Activated CD8-positive, alpha-beta T cell treated with anti-CD3 and anti-CD28 coated beads for 36 hours (primary cell): ENCODE measurements around the gene DDX17. TPM values are rescaled to one million over a fixed set of nuclear protein-coding genes. Genes with fewer than 3 reads are reported as not detected.

Source experiments
- ATAC-seq: fragments of 200-7000 bp; cut with Tn5 transposase; one replicate; pipeline ENCODE4 v1.10.0; 2021; ENCODE audit warnings: mild to moderate bottlenecking, moderate library complexity
- CTCF ChIA-PET: fragments of 350-600 bp; sonication (Branson Sonifier 250); formaldehyde crosslinking; loops from one replicate; lab custom pipeline; 2021; ENCODE audit warnings: antibody characterized with exemption; lab: Charles Lee
- POLR2A ChIA-PET: fragments of 350-600 bp; sonication (Branson Sonifier 250); formaldehyde crosslinking; loops from one replicate; lab custom pipeline; 2021; ENCODE audit warnings: antibody characterized with exemption; lab: Charles Lee
- DNase-seq: peaks from one replicate; pipeline ENCODE4 v3.0.0-alpha.2; 2020
- H3K27ac Mint-ChIP-seq: one replicate; pipeline ENCODE4 v1.8.0; 2021; ENCODE audit warnings: mild to moderate bottlenecking, mixed read lengths
- H3K27me3 Mint-ChIP-seq: one replicate; pipeline ENCODE4 v1.8.0; 2021; ENCODE audit warnings: mixed read lengths
- H3K36me3 Mint-ChIP-seq: one replicate; pipeline ENCODE4 v1.8.0; 2021; ENCODE audit warnings: low read depth, mixed read lengths
- H3K4me1 Mint-ChIP-seq: one replicate; pipeline ENCODE4 v1.8.0; 2021; ENCODE audit warnings: low read depth, mixed read lengths
- H3K4me3 Mint-ChIP-seq: one replicate; pipeline ENCODE4 v1.8.0; 2021; ENCODE audit warnings: mild to moderate bottlenecking, moderate library complexity, mixed read lengths
- H3K9me3 Mint-ChIP-seq: one replicate; pipeline ENCODE4 v1.8.0; 2021; ENCODE audit warnings: mixed read lengths
- intact Hi-C: fragments of 100-400 bp; cut with micrococcal nuclease; formaldehyde crosslinking; loops from one replicate; pipeline ENCODE4 v1.10.0; 2022
- total RNA-seq, 2 experiments: library from RNA; stranded (reverse); gene quantifications; one replicate each; pipeline ENCODE4 v1.2.3, GENCODE V29; 2021
- TF ChIP-seq, protein P1 (sequence below): fragments of 200-600 bp; IDR thresholded peaks from one replicate; pipeline ENCODE4 v1.8.0; 2022; ENCODE audit warnings: antibody characterized with exemption, mild to moderate bottlenecking

The DDX17 gene
- total RNA-seq, 2 experiments from 2014 or later = 320 to 334 TPM

GRCh38 chr22:38465673-38466490 lies 40.2 kb downstream of the DDX17 start:
- no peak for DNase-seq
- ATAC-seq = no peak
- Mint-ChIP-seq H3K9me3 (no peaks in the 10 kb centered on the region), H3K27me3 (peaks cover 44% of the 10 kb centered on the region), H3K4me1 (peaks cover 8% of the 10 kb centered on the region), H3K36me3 (no peaks in the 10 kb centered on the region), H3K27ac (no peak overlapping the region), H3K4me3 (no peak overlapping the region)
- intact Hi-C loops = no loop called here
- CTCF ChIA-PET = no interaction called here
- TF ChIP-seq, protein P1, sequence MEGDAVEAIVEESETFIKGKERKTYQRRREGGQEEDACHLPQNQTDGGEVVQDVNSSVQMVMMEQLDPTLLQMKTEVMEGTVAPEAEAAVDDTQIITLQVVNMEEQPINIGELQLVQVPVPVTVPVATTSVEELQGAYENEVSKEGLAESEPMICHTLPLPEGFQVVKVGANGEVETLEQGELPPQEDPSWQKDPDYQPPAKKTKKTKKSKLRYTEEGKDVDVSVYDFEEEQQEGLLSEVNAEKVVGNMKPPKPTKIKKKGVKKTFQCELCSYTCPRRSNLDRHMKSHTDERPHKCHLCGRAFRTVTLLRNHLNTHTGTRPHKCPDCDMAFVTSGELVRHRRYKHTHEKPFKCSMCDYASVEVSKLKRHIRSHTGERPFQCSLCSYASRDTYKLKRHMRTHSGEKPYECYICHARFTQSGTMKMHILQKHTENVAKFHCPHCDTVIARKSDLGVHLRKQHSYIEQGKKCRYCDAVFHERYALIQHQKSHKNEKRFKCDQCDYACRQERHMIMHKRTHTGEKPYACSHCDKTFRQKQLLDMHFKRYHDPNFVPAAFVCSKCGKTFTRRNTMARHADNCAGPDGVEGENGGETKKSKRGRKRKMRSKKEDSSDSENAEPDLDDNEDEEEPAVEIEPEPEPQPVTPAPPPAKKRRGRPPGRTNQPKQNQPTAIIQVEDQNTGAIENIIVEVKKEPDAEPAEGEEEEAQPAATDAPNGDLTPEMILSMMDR = no peak
- POLR2A ChIA-PET = interaction anchor here (1.3 kb wide), 1 partner anchor 15 kb away, joined by 3 read pairs; no protein-coding TSS in a partner anchor

DNA sequence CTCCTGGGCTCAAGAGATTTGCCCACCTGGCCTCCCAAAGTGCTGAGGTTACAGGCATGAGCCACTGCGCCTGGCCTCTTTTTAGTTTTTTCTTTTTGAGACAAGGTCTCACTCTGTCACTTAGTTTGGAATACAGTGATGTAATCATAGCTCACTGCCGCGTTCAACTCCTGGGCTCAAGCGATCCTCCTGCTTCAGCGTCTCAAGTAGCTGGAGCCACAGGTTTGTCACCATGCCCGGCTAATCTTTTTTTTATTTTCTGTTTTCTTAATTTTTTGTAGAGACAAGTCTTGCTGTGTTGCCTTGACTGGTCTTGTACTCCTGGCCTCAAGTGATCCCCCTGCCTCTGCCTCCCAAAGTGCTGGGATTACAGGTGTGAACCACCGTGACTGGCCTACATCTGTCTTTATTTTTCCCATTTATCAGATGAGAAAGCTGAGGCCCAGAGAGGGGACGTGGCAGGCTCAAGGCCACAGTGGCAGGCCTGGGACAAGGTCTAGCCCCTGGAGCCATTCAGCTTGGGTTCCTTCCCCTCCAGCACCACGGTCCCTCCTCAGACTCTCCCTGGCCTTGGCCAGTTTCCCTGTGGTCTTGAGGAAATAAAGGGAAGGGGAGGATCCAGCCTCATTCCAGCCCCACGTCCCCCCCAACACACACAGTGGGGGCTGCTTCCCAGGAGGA lies 41.0 kb downstream of the DDX17 start:
- no peaks in the 10 kb centered on the region for H3K9me3 Mint-ChIP-seq
- intact Hi-C loops = no loop called here
- DNase-seq = no peak
- peaks cover 8% of the 10 kb centered on the region for H3K4me1 Mint-ChIP-seq
- TF ChIP-seq, protein P1 = no peak
- no peak for ATAC-seq
- H3K27ac Mint-ChIP-seq = no peak overlapping the region
- H3K36me3 Mint-ChIP-seq = no peaks in the 10 kb centered on the region
- ChIA-PET POLR2A (interaction anchor here (1.3 kb wide), 1 partner anchor 16 kb away, joined by 3 read pairs; no protein-coding TSS in a partner anchor), CTCF (no interaction called here)
- peaks cover 51% of the 10 kb centered on the region for H3K27me3 Mint-ChIP-seq
- no peak overlapping the region for H3K4me3 Mint-ChIP-seq

GRCh38 chr22:38462960-38463784 lies 42.9 kb downstream of the DDX17 start:
- ATAC-seq (no peak), DNase-seq (no peak)
- ChIA-PET POLR2A (interaction anchor here (1.0 to 1.3 kb wide), 2 partner anchors 20 to 27 kb away, joined by 3 read pairs; no protein-coding TSS in a partner anchor), CTCF (interaction anchor here (0.6 to 1.7 kb wide), 4 partner anchors 11 to 50 kb away, joined by 3 to 4 read pairs (median 3); no protein-coding TSS in a partner anchor)
- no peaks in the 10 kb centered on the region for H3K36me3 Mint-ChIP-seq
- TF ChIP-seq, protein P1 = no peak
- H3K27me3 Mint-ChIP-seq = peaks cover 67% of the 10 kb centered on the region
- peaks cover 8% of the 10 kb centered on the region for H3K4me1 Mint-ChIP-seq
- H3K27ac Mint-ChIP-seq = no peak overlapping the region
- intact Hi-C loops = no loop called here
- no peaks in the 10 kb centered on the region for H3K9me3 Mint-ChIP-seq
- H3K4me3 Mint-ChIP-seq = no peak overlapping the region

DNA sequence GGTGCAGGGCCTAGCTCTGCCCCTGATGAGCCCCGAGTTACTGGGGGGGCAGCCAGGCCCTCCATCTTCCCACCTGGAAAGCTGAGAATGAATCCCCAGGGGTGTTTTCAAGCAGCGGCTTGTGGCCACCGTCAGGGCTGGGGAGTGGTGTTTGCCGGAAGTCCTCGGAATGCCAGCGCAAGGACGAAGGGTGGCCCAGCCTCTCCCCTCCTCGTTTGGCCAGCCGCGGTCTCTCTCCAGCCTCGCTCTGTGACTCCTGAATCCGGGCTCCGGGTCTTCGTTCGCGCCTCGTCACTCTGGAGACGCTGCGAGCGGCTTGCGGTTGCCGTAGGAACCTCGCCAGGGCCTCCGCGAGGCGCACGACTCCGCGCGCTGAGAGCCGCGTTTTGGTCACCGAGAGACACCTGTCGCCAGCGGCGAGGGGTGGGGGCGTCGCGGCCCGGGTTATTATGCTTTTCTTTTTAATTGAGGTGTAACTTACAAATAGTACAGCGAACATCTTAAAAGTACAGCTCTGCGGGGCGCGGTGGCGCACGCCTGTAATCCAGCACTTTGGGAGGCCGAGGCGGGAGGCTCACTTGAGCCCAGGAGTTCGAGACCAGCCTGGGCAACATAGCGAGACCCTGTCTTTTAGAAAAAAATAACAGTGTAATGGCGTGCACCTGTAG lies 44.6 kb downstream of the DDX17 start:
- DNase-seq = peak; percentile 83
- no peaks in the 10 kb centered on the region for H3K9me3 Mint-ChIP-seq
- peak; percentile 89 for ATAC-seq
- no peak overlapping the region for H3K27ac Mint-ChIP-seq
- no peaks in the 10 kb centered on the region for H3K36me3 Mint-ChIP-seq
- no peak overlapping the region for H3K4me3 Mint-ChIP-seq
- peaks cover 70% of the 10 kb centered on the region for H3K27me3 Mint-ChIP-seq
- CTCF ChIA-PET = interaction anchor here (1.7 kb wide), 1 partner anchor 9 kb away, joined by 4 read pairs; no protein-coding TSS in a partner anchor
- POLR2A ChIA-PET = interaction anchor here (0.6 to 1.3 kb wide), 3 partner anchors 8 to 400 kb away, joined by 3 read pairs; no protein-coding TSS in a partner anchor
- peaks cover 5% of the 10 kb centered on the region for H3K4me1 Mint-ChIP-seq
- intact Hi-C loops = no loop called here
- TF ChIP-seq, protein P1 = no peak
